A673 (cell line): Measurements from ENCODE around the gene NAV2.

ENCODE experiments used
- CTCF ChIP-seq: fragments of 300-800, 200-600 bp; sonication (generic); conservative IDR thresholded peaks from 2 replicates; pipeline ENCODE4 v1.5.1; 2017; ENCODE audit warnings: low read depth, mild to moderate bottlenecking, antibody characterized with exemption, low read length, moderate library complexity, mixed read lengths
- EZH2 ChIP-seq: fragments of 200-600 bp; sonication (generic); IDR thresholded peaks from 2 replicates; pipeline ENCODE4 v1.6.1; 2017; ENCODE audit warnings: borderline replicate concordance, low read depth, mild to moderate bottlenecking, mixed read lengths, antibody characterized with exemption, low read length; ENCODE audit not compliant: poor library complexity, severe bottlenecking

- TF ChIP-seq CTCF, result no peak
- no peak for TF ChIP-seq EZH2
Measured at GRCh38 chr11:19890308-19890707, 177.7 kb downstream of the NAV2 start.
